Endometrium (tissue), 2 donors: ENCODE measurements around the gene PRAMEF11.
"Not testable (repeated sequence)": the region's sequence is repeated elsewhere in the genome, so short reads cannot be mapped to it uniquely, and the experiment has no call there.

Source experiments
- FAIRE-seq: peaks from 2 replicates; lab custom pipeline; 2012; peaks lifted over from hg19 to GRCh38; lab: Jason Lieb, UNC
- donor health status: control.
- donor health status: control.

Gene PRAMEF11

GRCh38 chr1:12831310-12831709 lies at the start of gene PRAMEF11:
Gene PRAMEF11, minus strand, starts transcription at chr1:12831410. Its CDS starts 2,621 bp downstream, at chr1:12828789.
- FAIRE-seq, result not testable (repeated sequence)

DNA sequence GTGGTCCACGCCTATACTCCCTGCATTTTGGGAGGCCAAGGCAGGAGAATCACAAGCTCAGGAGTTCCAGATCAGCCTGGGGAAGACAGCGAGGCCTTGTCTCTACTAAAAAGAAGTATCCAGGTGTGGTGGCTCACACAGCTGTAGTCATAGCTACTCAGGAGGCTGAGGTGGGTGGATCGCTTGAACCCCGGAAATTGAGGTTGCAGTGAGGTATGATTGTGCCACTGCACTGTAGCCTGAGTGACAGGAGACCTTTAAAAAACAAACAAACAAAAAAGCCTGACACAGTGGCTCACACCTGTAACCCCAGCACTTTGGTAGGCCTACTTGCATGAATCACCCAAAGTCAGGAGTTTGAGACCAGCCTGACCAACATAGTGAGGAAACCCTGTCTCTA lies 47.2 kb upstream of the PRAMEF11 start:
- not testable (repeated sequence) for FAIRE-seq

DNA sequence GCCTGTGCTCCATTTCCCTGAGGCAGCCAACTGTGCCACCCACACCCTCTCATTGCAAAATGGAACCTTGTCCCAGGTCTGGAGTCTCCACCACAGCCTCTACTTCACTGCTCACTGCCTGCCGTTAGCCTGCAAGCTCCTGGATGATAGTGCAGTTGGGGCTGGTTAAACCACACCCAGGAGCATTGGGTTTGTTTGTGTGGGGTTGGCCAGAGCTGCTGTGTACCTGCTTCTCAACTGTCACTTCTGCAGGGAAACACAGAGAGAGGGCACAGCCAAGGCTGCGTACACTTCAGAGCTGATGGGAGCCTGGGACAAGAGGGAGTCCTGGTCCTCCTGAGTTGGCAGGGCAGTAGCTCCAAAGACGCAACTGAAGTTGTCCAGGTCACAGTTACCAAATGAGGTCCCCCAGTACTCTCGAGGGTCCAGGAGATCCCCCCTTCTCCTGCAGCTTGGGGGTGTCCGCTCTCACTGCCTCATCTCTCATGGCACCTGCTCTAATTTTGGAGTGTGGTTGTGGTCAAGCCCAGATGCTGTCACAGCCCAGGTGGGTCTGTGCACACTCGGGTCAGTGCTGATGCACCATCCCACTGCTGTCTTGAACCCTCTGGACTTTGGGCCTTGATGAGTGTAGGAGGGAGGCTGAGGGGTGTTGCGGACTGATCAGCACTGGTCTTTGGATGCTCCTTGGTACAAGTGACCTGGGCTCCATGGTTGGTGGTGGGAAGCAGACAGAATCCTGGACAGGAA lies 32.1 kb upstream of the PRAMEF11 start:
- not testable (repeated sequence) for FAIRE-seq

GRCh38 chr1:12856786-12857185 lies 25.6 kb upstream of the PRAMEF11 start, which contains the start of gene PRAMEF2:
Gene PRAMEF2, plus strand, starts transcription at chr1:12857086. Its CDS starts 1,924 bp downstream, at chr1:12859010.
- FAIRE-seq, result not testable (repeated sequence)

GRCh38 chr1:12851779-12852178 lies 20.6 kb upstream of the PRAMEF11 start:
- FAIRE-seq, result no peak

GRCh38 chr1:12848620-12849019 lies 17.4 kb upstream of the PRAMEF11 start, which contains the start of gene HNRNPCL1:
Gene HNRNPCL1, minus strand, starts transcription at chr1:12848720. Its CDS starts 431 bp downstream, at chr1:12848289.
- not testable (repeated sequence) for FAIRE-seq

- not testable (repeated sequence) for FAIRE-seq
Observed at GRCh38 chr1:12833251-12833650, 2.0 kb upstream of the PRAMEF11 start.

- not testable (repeated sequence) for FAIRE-seq
Observed at GRCh38 chr1:12819061-12819460, 12.1 kb downstream of the PRAMEF11 start.

- no peak for FAIRE-seq
Observed at GRCh38 chr1:12811409-12811784, 19.8 kb downstream of the PRAMEF11 start.

GRCh38 chr1:12810691-12811408 lies 20.4 kb downstream of the PRAMEF11 start:
- FAIRE-seq, result no peak

DNA sequence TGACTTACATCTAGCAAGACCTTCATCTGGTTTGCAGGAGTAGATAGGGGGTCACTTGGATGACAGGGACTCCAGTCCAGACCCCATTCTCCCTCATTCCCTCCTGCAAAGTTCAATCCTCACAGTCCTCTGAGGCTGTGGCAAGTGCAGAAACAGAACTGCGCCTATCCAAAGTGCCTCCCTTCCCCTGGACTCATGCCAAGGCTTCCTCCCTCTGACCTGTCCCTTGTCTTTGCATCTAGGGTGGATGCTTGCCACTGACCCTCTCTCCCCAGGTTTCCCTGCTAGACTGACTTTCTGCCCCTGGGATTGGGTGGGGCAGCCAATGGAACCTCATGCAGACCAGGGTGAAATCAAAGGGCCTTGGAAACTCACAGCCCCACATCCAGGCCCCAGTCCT lies 21.3 kb downstream of the PRAMEF11 start:
- FAIRE-seq, result no peak

DNA sequence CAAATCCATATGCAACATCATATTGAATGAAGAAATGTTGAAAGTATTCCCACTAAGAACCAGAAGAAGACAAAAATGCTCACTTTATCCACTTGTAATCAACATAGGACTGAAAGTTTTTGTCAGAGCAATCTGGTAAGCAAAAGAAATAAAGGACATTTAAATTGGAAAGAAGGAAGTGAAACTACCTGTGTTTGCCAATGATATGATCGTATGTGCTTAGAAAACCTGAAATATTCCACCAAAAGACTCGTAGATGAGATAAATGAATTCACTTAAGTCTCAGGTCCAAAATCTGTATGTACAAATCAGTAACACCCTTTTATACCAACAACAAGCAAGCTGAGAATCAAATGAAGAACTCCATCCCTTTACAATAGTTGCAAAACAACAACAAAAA lies 31.5 kb downstream of the PRAMEF11 start:
- no peak for FAIRE-seq

- FAIRE-seq, result no peak
Observed at GRCh38 chr1:12798911-12799310, 32.3 kb downstream of the PRAMEF11 start.

DNA sequence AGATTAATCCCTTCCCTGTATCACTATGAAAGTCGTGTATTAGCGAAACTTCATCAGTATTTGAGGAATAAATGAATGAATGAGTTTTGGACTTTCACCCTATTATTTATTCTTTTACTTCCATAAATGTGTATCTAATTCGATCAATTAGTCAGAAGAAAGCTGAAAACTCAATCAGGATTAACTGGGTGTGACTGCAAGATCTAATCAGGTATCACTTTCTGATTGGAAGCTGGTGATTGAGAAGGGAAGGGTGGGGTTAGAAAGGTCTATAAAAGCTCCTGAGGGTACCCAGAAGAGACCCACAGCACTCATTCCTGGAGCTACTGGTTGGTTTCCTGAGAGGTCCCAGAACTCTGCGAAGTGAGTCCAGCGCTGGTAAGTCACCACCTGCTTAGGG lies 40.1 kb downstream of the PRAMEF11 start, which contains the start of gene PRAMEF1:
Gene PRAMEF1 (plus strand): TSS at position 301 of the 400 bp plus-strand sequence. CDS start 1,831 bp downstream, outside the sequence.
- FAIRE-seq, result not testable (repeated sequence)

GRCh38 chr1:12784729-12785128 lies 46.5 kb downstream of the PRAMEF11 start:
- not testable (repeated sequence) for FAIRE-seq

DNA sequence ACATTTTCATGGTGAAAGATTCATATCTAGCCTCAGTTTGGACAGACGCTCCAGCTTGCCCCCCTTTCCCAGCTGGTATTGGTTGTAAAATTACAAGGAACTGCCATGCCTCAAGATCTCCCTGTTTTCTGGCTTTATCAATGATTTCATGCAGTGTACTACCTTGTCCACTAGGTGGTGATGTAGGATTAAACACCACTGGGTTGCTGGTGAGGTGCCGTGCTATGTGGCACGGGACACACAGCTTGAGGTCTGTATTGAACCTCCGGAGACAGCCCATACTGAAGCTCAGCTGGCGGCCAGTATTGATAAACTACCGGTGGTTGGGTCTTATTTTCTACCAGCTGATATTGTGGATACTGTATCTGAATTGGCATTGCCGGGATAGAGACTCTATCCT lies 47.4 kb downstream of the PRAMEF11 start:
- not testable (repeated sequence) for FAIRE-seq

DNA sequence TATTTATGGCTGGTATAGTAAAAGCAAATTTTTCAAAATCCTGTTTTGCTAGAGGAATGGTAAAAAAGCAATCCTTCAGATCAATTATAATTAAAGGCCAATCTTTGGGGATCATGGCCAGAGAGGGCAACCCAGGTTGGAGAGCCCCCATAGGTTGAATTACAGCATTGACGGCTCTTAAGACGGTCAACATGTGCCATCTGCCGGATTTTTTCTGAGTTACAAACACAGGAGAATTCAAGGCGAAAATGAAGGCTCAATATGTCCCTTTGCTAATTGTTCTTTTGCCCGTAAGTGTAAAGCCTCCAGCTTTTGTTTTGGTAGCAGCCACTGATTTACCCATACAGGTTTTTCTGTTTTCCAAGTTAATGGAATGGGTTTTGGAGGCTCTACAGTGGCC lies 49.7 kb downstream of the PRAMEF11 start:
- FAIRE-seq, result peak; percentile 8

DNA sequence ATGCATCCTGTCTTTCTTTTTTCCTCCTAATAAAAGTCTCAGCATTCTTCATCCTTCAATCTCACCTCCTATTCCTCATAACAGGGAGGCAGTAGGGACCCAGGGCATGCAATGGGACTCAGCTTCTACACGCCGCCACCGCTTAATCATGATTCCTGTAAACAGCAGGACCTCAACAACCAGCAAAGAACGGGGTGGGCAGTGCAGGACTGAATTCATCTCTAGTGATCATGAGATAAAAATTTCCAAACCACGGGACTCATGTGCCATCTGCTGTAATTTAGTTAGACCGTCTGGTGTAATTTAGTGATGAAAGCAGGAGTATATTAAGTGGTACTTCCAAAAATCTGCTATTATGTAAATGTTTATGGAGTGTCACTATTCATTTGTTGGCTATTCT lies 52.3 kb downstream of the PRAMEF11 start:
- no peak for FAIRE-seq

- no peak for FAIRE-seq
Observed at GRCh38 chr1:12778061-12778460, 53.1 kb downstream of the PRAMEF11 start.

- FAIRE-seq, result no peak
Observed at GRCh38 chr1:12776801-12777557, 54.2 kb downstream of the PRAMEF11 start.

GRCh38 chr1:12775443-12775842 lies 55.8 kb downstream of the PRAMEF11 start:
- no peak for FAIRE-seq

- FAIRE-seq, result no peak
Observed at GRCh38 chr1:12774801-12775345, 56.3 kb downstream of the PRAMEF11 start.
